Caco-2 (cell line): Measurements from ENCODE around the gene R3HCC1L. TPM values are rescaled to one million over a fixed set of nuclear protein-coding genes. Genes with fewer than 3 reads are reported as not detected.

Source experiments
- BruUV-seq: library from RNA; stranded (reverse); fragments of 400-500 nt; replicated peaks from 2 replicates; lab custom pipeline; 2021; lab: Mats Ljungman, UMichigan
- CTCF ChIA-PET: fragments of 300-600 bp; sonication (Branson Sonifier 250); formaldehyde crosslinking; loops from one replicate; lab custom pipeline; 2022; ENCODE audit warnings: antibody characterized with exemption; lab: Charles Lee
- POLR2A ChIA-PET: fragments of 300-600 bp; sonication (Branson Sonifier 250); formaldehyde crosslinking; loops from one replicate; lab custom pipeline; 2022; ENCODE audit warnings: antibody characterized with exemption; lab: Charles Lee
- DNase-seq, 2 experiments: peaks; one replicate each; pipeline versions ENCODE4 v3.0.0 to v3.0.0-alpha.2; 2020 to 2022
- H3K27me3 ChIP-seq: replicated peaks from 2 replicates; pipeline ENCODE4 v1.6.0; 2011; ENCODE audit warnings: low read length; ENCODE audit not compliant: control insufficient read depth, insufficient read depth
- H3K36me3 ChIP-seq: 2 replicates; pipeline ENCODE4 v1.5.1; 2011; ENCODE audit warnings: low read length; ENCODE audit not compliant: control insufficient read depth, insufficient read depth
- H3K4me1 ChIP-seq: fragments of 250-450 bp; sonication (Bioruptor Pico); 2 replicates; pipeline ENCODE4 v1.5.1; 2020; ENCODE audit warnings: mild to moderate bottlenecking
- H3K4me3 ChIP-seq: 2 replicates; pipeline ENCODE4 v1.5.1; 2011; ENCODE audit warnings: low read depth, mild to moderate bottlenecking, control low read depth, low read length
- H3K9me3 ChIP-seq: fragments of 250-450 bp; sonication (Bioruptor Pico); 2 replicates; pipeline ENCODE4 v1.5.1; 2020; ENCODE audit warnings: mild to moderate bottlenecking, moderate library complexity
- H3K27ac Mint-ChIP-seq: one replicate; pipeline ENCODE4 v1.8.0; 2022; ENCODE audit warnings: mixed read lengths; ENCODE audit not compliant: unreplicated experiment
- H3K27me3 Mint-ChIP-seq: one replicate; pipeline ENCODE4 v1.8.0; 2022; ENCODE audit warnings: mixed read lengths; ENCODE audit not compliant: insufficient read depth, unreplicated experiment
- H3K36me3 Mint-ChIP-seq: one replicate; pipeline ENCODE4 v1.8.0; 2022; ENCODE audit warnings: mild to moderate bottlenecking, mixed read lengths; ENCODE audit not compliant: insufficient read depth, unreplicated experiment
- H3K4me1 Mint-ChIP-seq: one replicate; pipeline ENCODE4 v1.8.0; 2022; ENCODE audit warnings: low read depth, mixed read lengths; ENCODE audit not compliant: unreplicated experiment
- H3K4me3 Mint-ChIP-seq: one replicate; pipeline ENCODE4 v1.8.0; 2022; ENCODE audit warnings: mild to moderate bottlenecking, moderate library complexity, mixed read lengths; ENCODE audit not compliant: unreplicated experiment
- H3K9me3 Mint-ChIP-seq: one replicate; pipeline ENCODE4 v1.8.0; 2022; ENCODE audit warnings: mixed read lengths; ENCODE audit not compliant: unreplicated experiment
- intact Hi-C: fragments of 100-400 bp; cut with micrococcal nuclease; formaldehyde crosslinking; loops from one replicate; pipeline ENCODE4 v1.10.0; 2022; ENCODE audit not compliant: unreplicated experiment
- total RNA-seq: library from RNA; stranded (reverse); gene quantifications from 2 replicates; pipeline ENCODE4 v1.2.3, GENCODE V29; 2022
- TF ChIP-seq, protein P1 (sequence below), 2 experiments: fragments of 200-600 bp in 1 of 2; IDR thresholded peaks; 1 replicate in 1 of 2; 2 replicates in 1 of 2; pipeline versions ENCODE4 v1.5.1 to v1.8.0; 2011 to 2022; ENCODE audit warnings: antibody characterized with exemption in 1 of 2, control low read depth in 1 of 2, inconsistent platforms in 1 of 2, low read depth in 1 of 2, low read length in 1 of 2, mild to moderate bottlenecking in 1 of 2, moderate library complexity in 1 of 2; ENCODE audit not compliant: insufficient read depth in 1 of 2, severe bottlenecking in 1 of 2, unreplicated experiment in 1 of 2

R3HCC1L gene
- total RNA-seq, 1 experiment from 2014 or later = 16.5 TPM

DNA sequence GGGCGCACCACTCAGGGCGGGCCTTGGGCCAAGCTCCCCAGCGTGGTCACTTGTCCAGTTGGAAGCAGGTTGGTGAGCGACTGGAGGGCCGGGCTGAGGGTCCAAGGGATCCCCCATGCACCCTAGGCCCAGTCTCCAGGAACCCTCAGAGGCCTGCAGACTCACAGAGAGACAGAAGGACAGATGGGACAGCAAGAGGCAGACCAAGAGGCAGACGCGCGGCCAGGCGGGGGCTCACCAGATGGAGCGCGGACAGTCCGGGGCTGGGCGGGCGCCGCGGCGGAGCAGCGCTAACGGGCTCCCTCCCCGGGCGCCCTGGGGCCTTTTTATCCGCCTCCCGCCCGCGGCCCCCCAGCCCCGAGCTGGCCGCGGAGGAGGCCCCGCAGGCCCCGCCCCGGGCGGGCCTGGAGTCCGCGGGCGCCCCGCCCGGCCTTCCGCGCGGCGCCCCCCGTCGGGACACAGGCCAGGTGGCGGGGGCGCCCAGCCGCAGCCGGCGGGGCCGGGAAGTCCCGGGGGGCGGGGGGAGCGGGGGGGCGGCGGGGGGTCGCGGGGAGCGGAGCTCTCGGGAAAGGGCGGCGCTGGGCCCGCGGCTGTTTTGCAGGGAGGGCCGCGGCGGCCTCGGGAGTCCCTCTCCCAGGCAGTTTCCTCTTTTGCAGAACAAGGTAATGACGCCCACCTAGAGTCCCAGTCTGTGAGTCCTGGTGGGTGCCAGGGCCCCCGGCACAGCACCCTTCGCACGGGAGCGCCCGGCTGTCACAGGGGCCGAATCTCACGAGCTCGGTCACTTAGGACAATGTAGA, 133.6 kb downstream of the R3HCC1L start, which contains the start of gene LOXL4:
Gene LOXL4, minus strand, starts transcription at position 301 of the 800 bp plus-strand sequence. CDS start 5,175 bp downstream, outside the sequence.
- H3K4me1 ChIP-seq = peaks cover 28% of the 10 kb centered on the region
- H3K27ac Mint-ChIP-seq = peak within 1 kb of the TSS; percentile 77
- TF ChIP-seq, protein P1, sequence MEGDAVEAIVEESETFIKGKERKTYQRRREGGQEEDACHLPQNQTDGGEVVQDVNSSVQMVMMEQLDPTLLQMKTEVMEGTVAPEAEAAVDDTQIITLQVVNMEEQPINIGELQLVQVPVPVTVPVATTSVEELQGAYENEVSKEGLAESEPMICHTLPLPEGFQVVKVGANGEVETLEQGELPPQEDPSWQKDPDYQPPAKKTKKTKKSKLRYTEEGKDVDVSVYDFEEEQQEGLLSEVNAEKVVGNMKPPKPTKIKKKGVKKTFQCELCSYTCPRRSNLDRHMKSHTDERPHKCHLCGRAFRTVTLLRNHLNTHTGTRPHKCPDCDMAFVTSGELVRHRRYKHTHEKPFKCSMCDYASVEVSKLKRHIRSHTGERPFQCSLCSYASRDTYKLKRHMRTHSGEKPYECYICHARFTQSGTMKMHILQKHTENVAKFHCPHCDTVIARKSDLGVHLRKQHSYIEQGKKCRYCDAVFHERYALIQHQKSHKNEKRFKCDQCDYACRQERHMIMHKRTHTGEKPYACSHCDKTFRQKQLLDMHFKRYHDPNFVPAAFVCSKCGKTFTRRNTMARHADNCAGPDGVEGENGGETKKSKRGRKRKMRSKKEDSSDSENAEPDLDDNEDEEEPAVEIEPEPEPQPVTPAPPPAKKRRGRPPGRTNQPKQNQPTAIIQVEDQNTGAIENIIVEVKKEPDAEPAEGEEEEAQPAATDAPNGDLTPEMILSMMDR (IDR thresholded peaks at IDR 0.05; ENCODE audit: insufficient read depth in 1 of 2, low read depth in 1 of 2, low read length in 1 of 2, severe bottlenecking in 1 of 2, unreplicated experiment in 1 of 2) = no peak
- ChIA-PET CTCF (interaction anchor here (1.3 to 3.0 kb wide), 2 partner anchors 23 to 41 kb away, joined by 3 to 10 read pairs; no protein-coding TSS in a partner anchor), POLR2A (no interaction called here)
- H3K36me3 Mint-ChIP-seq = peaks cover 4% of the 10 kb centered on the region
- intact Hi-C loops = loop anchor here (10.0 kb wide), 1 partner anchor 147 kb away; the partner anchor contains the start of gene PYROXD2
- no peaks in the 10 kb centered on the region for H3K36me3 ChIP-seq
- peak within 1 kb of the TSS; percentile 75 for H3K4me3 Mint-ChIP-seq
- no peaks in the 10 kb centered on the region for H3K9me3 ChIP-seq
- peaks cover 31% of the 10 kb centered on the region for H3K4me1 Mint-ChIP-seq
- H3K4me3 ChIP-seq = peak within 1 kb of the TSS; percentile 51
- peak in 1 of 2 experiments; percentile 35 for DNase-seq
- no peaks in the 10 kb centered on the region for H3K27me3 ChIP-seq
- BruUV-seq = no TSS peak
- no peaks in the 10 kb centered on the region for H3K27me3 Mint-ChIP-seq
- no peaks in the 10 kb centered on the region for H3K9me3 Mint-ChIP-seq

- peaks cover 31% of the 10 kb centered on the region for H3K4me1 Mint-ChIP-seq
- no TSS peak for BruUV-seq
- ChIA-PET CTCF (interaction anchor here (1.3 to 3.0 kb wide), 2 partner anchors 22 to 41 kb away, joined by 3 to 10 read pairs; no protein-coding TSS in a partner anchor), POLR2A (no interaction called here)
- Histone ChIP-seq H3K4me3 (peak overlapping the region; percentile 51), H3K36me3 (no peaks in the 10 kb centered on the region), H3K27me3 (no peaks in the 10 kb centered on the region), H3K4me1 (peaks cover 28% of the 10 kb centered on the region), H3K9me3 (no peaks in the 10 kb centered on the region)
- intact Hi-C loops = loop anchor here (1.0 to 10.0 kb wide), 2 partner anchors 9 to 146 kb away; partner anchors contain the start of gene PYROXD2
- H3K27me3 Mint-ChIP-seq = no peaks in the 10 kb centered on the region
- TF ChIP-seq, protein P1 (IDR thresholded peaks at IDR 0.05; ENCODE audit: insufficient read depth in 1 of 2, low read depth in 1 of 2, low read length in 1 of 2, severe bottlenecking in 1 of 2, unreplicated experiment in 1 of 2) = no peak
- no peak for DNase-seq
- peak overlapping the region; percentile 75 for H3K4me3 Mint-ChIP-seq
- H3K36me3 Mint-ChIP-seq = peaks cover 4% of the 10 kb centered on the region
- H3K27ac Mint-ChIP-seq = peak overlapping the region; percentile 77
- H3K9me3 Mint-ChIP-seq = no peaks in the 10 kb centered on the region
These were observed 134.4 kb downstream of the R3HCC1L start for GRCh38 chr10:98268694-98269431.

- H3K4me1 ChIP-seq = peaks cover 28% of the 10 kb centered on the region
- no peaks in the 10 kb centered on the region for H3K27me3 Mint-ChIP-seq
- TF ChIP-seq, protein P1 (IDR thresholded peaks at IDR 0.05; ENCODE audit: insufficient read depth in 1 of 2, low read depth in 1 of 2, low read length in 1 of 2, severe bottlenecking in 1 of 2, unreplicated experiment in 1 of 2) = no peak
- ChIA-PET CTCF (interaction anchor here (1.3 to 3.0 kb wide), 2 partner anchors 22 to 40 kb away, joined by 3 to 10 read pairs; no protein-coding TSS in a partner anchor), POLR2A (no interaction called here)
- H3K36me3 Mint-ChIP-seq = peaks cover 4% of the 10 kb centered on the region
- peak overlapping the region; percentile 75 for H3K4me3 Mint-ChIP-seq
- no peaks in the 10 kb centered on the region for H3K9me3 ChIP-seq
- DNase-seq = peak; percentile 67 to 79
- intact Hi-C loops = loop anchor here (1.0 to 10.0 kb wide), 2 partner anchors 9 to 145 kb away; partner anchors contain the start of gene PYROXD2
- no peaks in the 10 kb centered on the region for H3K9me3 Mint-ChIP-seq
- H3K36me3 ChIP-seq = no peaks in the 10 kb centered on the region
- H3K27me3 ChIP-seq = no peaks in the 10 kb centered on the region
- no TSS peak for BruUV-seq
- H3K4me1 Mint-ChIP-seq = peaks cover 33% of the 10 kb centered on the region
- peak overlapping the region; percentile 77 for H3K27ac Mint-ChIP-seq
- H3K4me3 ChIP-seq = no peak overlapping the region
These were observed 135.0 kb downstream of the R3HCC1L start for GRCh38 chr10:98269435-98269912.
